Activated CD4-positive, alpha-beta T cell treated with anti-CD3 and anti-CD28 coated beads for 24 hours (primary cell): ENCODE results near the gene ARHGEF3.

Experiments used
- DNase-seq, 2 donors: peaks; one replicate each; pipeline ENCODE4 v3.0.0-alpha.2; 2020; ENCODE audit warnings: low read depth in 2 of 2

Gene ARHGEF3

GRCh38 chr3:56822501-56822900, 20.8 kb upstream of the ARHGEF3 start:
- no peak for DNase-seq

GRCh38 chr3:56819016-56819809, 17.5 kb upstream of the ARHGEF3 start:
- DNase-seq = no peak

- DNase-seq = no peak
These were observed 16.6 kb upstream of the ARHGEF3 start for GRCh38 chr3:56818156-56818985.

- DNase-seq = no peak
These were observed 15.9 kb upstream of the ARHGEF3 start for GRCh38 chr3:56817646-56818045.

- DNase-seq = no peak
These were observed 14.3 kb upstream of the ARHGEF3 start for GRCh38 chr3:56816061-56816460.

GRCh38 chr3:56815589-56815988, 13.8 kb upstream of the ARHGEF3 start:
- no peak for DNase-seq

- DNase-seq = no peak
These were observed 11.9 kb upstream of the ARHGEF3 start for GRCh38 chr3:56813653-56813960.

GRCh38 chr3:56812754-56813652, 11.3 kb upstream of the ARHGEF3 start:
- DNase-seq = no peak

GRCh38 chr3:56811546-56812202, 9.9 kb upstream of the ARHGEF3 start:
- no peak for DNase-seq

- DNase-seq = no peak
These were observed 9.1 kb upstream of the ARHGEF3 start for GRCh38 chr3:56810577-56811545.

GRCh38 chr3:56806407-56806806, 4.7 kb upstream of the ARHGEF3 start:
- no peak for DNase-seq

GRCh38 chr3:56802790-56803189, 1.0 kb upstream of the ARHGEF3 start:
- DNase-seq = no peak

- no peak for DNase-seq
These were observed 613 bp upstream of the ARHGEF3 start for GRCh38 chr3:56802378-56802745.

GRCh38 chr3:56800832-56801661, 702 bp downstream of the ARHGEF3 start:
- DNase-seq = no peak

GRCh38 chr3:56800130-56800831, 1.5 kb downstream of the ARHGEF3 start:
- peak; percentile 56 to 68 for DNase-seq

GRCh38 chr3:56799251-56799882, 2.4 kb downstream of the ARHGEF3 start:
- DNase-seq = no peak

- DNase-seq = no peak
These were observed 4.8 kb downstream of the ARHGEF3 start for GRCh38 chr3:56796996-56797395.

GRCh38 chr3:56796202-56796601, 5.5 kb downstream of the ARHGEF3 start:
- DNase-seq = no peak

- DNase-seq = no peak
These were observed 5.9 kb downstream of the ARHGEF3 start for GRCh38 chr3:56795829-56796185.
